NCI-H345 treated with DMSO at 0.1 percent for 48 hours (cell line): ENCODE measurements around the gene AKT1S1.
A peak's percentile ranks its signal among the peaks of the same experiment; 100 is the strongest.

Experiments used
- DNase-seq: peaks from one replicate; lab custom pipeline; 2025; ENCODE audit not compliant: unreplicated experiment; lab: John Stamatoyannopoulos, UW

Gene AKT1S1

GRCh38 chr19:49883094-49883493, 5.9 kb upstream of the AKT1S1 start:
- DNase-seq: no peak

GRCh38 chr19:49882643-49883042, 5.5 kb upstream of the AKT1S1 start:
- no peak for DNase-seq

- no peak for DNase-seq
These were observed 4.7 kb upstream of the AKT1S1 start for GRCh38 chr19:49881672-49882394.

- no peak for DNase-seq
These were observed 4.0 kb upstream of the AKT1S1 start for GRCh38 chr19:49881186-49881585.

GRCh38 chr19:49880162-49880869, 3.2 kb upstream of the AKT1S1 start:
- DNase-seq: no peak

GRCh38 chr19:49879243-49879963, 2.2 kb upstream of the AKT1S1 start:
- no peak for DNase-seq

GRCh38 chr19:49878744-49879070, 1.6 kb upstream of the AKT1S1 start:
- no peak for DNase-seq

- peak; percentile 66 for DNase-seq
These were observed 956 bp upstream of the AKT1S1 start for GRCh38 chr19:49877879-49878743.

- peak; percentile 89 for DNase-seq
These were observed 634 bp downstream of the AKT1S1 start for GRCh38 chr19:49876422-49877019.

- DNase-seq: no peak
These were observed 1.2 kb downstream of the AKT1S1 start for GRCh38 chr19:49875857-49876421.

GRCh38 chr19:49875177-49875576, 2.0 kb downstream of the AKT1S1 start:
- DNase-seq: no peak

- DNase-seq: no peak
These were observed 2.5 kb downstream of the AKT1S1 start for GRCh38 chr19:49874503-49875157.

- no peak for DNase-seq
These were observed 3.3 kb downstream of the AKT1S1 start for GRCh38 chr19:49873834-49874233.

GRCh38 chr19:49873129-49873521, 4.0 kb downstream of the AKT1S1 start:
- DNase-seq: no peak

GRCh38 chr19:49872245-49873128, 4.7 kb downstream of the AKT1S1 start:
- no peak for DNase-seq

- no peak for DNase-seq
These were observed 5.7 kb downstream of the AKT1S1 start for GRCh38 chr19:49871349-49871985.

- DNase-seq: no peak
These were observed 6.8 kb downstream of the AKT1S1 start for GRCh38 chr19:49870309-49870901.
